Thymus (tissue), 11 donors: Measurements from ENCODE around the gene TMEM132C. TPM values are rescaled to one million over a fixed set of nuclear protein-coding genes. Genes with fewer than 3 reads are reported as not detected.

Experiments
- DNase-seq, 9 donors: peaks; one replicate each; pipeline ENCODE4 v3.0.0-alpha.2; 2013; ENCODE audit warnings: low spot score in 9 of 9, low read depth in 6 of 9, missing footprints in 1 of 9
- H3K27ac ChIP-seq, 2 donors: one replicate each; pipeline ENCODE4 v1.5.1; 2013; ENCODE audit warnings: control low read depth in 1 of 2, low read depth in 1 of 2, low read length in 1 of 2, mild to moderate bottlenecking in 1 of 2, moderate library complexity in 1 of 2
- H3K27me3 ChIP-seq, 2 donors: one replicate each; pipeline ENCODE4 v1.5.1; 2013; ENCODE audit warnings: low read length in 1 of 2; ENCODE audit not compliant: control insufficient read depth in 2 of 2, insufficient read depth in 1 of 2
- H3K36me3 ChIP-seq, 2 donors: one replicate each; pipeline ENCODE4 v1.5.1; 2013; ENCODE audit warnings: low read length in 1 of 2, mild to moderate bottlenecking in 1 of 2, moderate library complexity in 1 of 2; ENCODE audit not compliant: control insufficient read depth in 2 of 2, insufficient read depth in 2 of 2
- H3K4me1 ChIP-seq, 2 donors: one replicate each; pipeline ENCODE4 v1.5.1; 2013; ENCODE audit warnings: low read length in 2 of 2; ENCODE audit not compliant: control insufficient read depth in 2 of 2, insufficient read depth in 2 of 2
- H3K4me3 ChIP-seq, 2 donors: one replicate each; pipeline ENCODE4 v1.5.1; 2013; ENCODE audit warnings: low read length in 2 of 2, control low read depth in 1 of 2, mild to moderate bottlenecking in 1 of 2
- H3K9me3 ChIP-seq, 2 donors: one replicate each; pipeline ENCODE4 v1.5.1; 2013; ENCODE audit warnings: low read length in 1 of 2, mild to moderate bottlenecking in 1 of 2; ENCODE audit not compliant: control insufficient read depth in 2 of 2, insufficient read depth in 1 of 2
- WGBS: extraction: QIAGEN DNeasy Blood & Tissue Kit; methylation state at CpG from one replicate; pipeline ENCODE4 v1.1.7; 2013; 5-methylcytosine and 5-hydroxymethylcytosine counted together
- polyA plus RNA-seq: library from polyadenylated mRNA; stranded (reverse); fragments of 200-250 nt; gene quantifications from one replicate; pipeline ENCODE4 v1.2.3, GENCODE V29; 2013
- total RNA-seq: library from RNA; stranded (reverse); fragments of 120-200 nt; gene quantifications from one replicate; pipeline ENCODE4 v1.2.4, GENCODE V29; 2013
- donor health status: healthy.

TMEM132C gene
- total and polyA plus RNA-seq, 2 donors: 0.24 to 0.34 TPM

GRCh38 chr12:128458301-128458974 is 191.5 kb downstream of the TMEM132C start:
- no peak overlapping the region for H3K4me3 ChIP-seq
- WGBS: 83% methylated on average over 8 of the region's 8 CpGs
- no peaks in the 10 kb centered on the region for H3K4me1 ChIP-seq
- DNase-seq: no peak
- no peaks in the 10 kb centered on the region for H3K36me3 ChIP-seq
- no peaks in the 10 kb centered on the region for H3K27me3 ChIP-seq
- H3K9me3 ChIP-seq: peaks cover 0 to 4% of the 10 kb centered on the region in 2 donors
- H3K27ac ChIP-seq: no peak overlapping the region

GRCh38 chr12:128459067-128459466 is 192.1 kb downstream of the TMEM132C start:
- H3K4me1 ChIP-seq: no peaks in the 10 kb centered on the region
- WGBS: 96% methylated on average over 1 of the region's 1 CpG
- no peak overlapping the region for H3K4me3 ChIP-seq
- H3K27ac ChIP-seq: no peak overlapping the region
- no peaks in the 10 kb centered on the region for H3K27me3 ChIP-seq
- peaks cover 0 to 6% of the 10 kb centered on the region in 2 donors for H3K9me3 ChIP-seq
- no peak for DNase-seq
- H3K36me3 ChIP-seq: no peaks in the 10 kb centered on the region

DNA sequence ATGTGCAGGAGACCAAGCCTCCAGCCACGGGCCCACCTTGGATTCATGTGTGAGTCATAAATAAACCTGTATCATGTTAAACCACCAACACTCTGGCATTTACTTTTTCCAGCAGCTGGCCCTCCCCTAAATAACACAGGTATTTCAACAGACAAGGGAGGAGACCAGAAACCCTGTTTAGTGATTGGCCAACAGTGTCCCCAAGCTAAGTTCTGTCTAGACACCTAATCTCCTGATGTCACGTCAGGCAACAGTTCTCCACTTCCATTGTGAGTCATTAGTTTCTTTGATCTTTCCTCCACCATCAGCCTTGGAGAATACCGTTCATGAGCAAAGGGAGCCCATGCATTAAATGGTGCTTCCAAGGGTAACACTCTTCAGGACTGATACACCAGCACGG is 196.9 kb downstream of the TMEM132C start:
- H3K27ac ChIP-seq: no peak overlapping the region
- H3K9me3 ChIP-seq: peaks cover 0 to 6% of the 10 kb centered on the region in 2 donors
- H3K4me3 ChIP-seq: no peak overlapping the region
- no peaks in the 10 kb centered on the region for H3K27me3 ChIP-seq
- H3K36me3 ChIP-seq: no peaks in the 10 kb centered on the region
- no peak for DNase-seq
- WGBS: 93% methylated on average over 4 of the region's 4 CpGs
- no peaks in the 10 kb centered on the region for H3K4me1 ChIP-seq

DNA sequence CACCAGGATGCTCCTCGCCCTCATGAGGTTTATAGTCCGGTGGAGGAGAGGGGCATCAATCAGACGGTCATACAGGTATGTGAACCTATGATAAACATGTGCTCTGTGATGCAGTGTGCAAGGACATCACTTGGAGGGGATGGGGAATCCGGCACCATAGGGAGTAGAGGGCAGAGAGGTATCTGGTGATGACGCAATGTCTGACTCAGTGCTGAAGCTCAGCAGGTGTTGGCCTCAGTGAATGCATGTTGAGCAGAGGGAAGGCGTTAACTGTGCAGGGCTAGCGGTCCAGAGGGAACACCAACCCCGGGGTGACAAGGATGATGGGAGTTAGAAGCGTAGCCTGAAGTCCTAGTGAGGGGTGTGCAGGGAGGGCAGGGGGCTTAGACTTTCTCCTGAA is 200.9 kb downstream of the TMEM132C start:
- Histone ChIP-seq H3K27ac (no peak overlapping the region), H3K27me3 (no peaks in the 10 kb centered on the region), H3K36me3 (no peaks in the 10 kb centered on the region), H3K4me3 (no peak overlapping the region), H3K9me3 (peaks cover 0 to 6% of the 10 kb centered on the region in 2 donors), H3K4me1 (no peaks in the 10 kb centered on the region)
- 92% methylated on average over 9 of the region's 9 CpGs for WGBS
- DNase-seq: no peak

GRCh38 chr12:128468926-128469325 is 202.0 kb downstream of the TMEM132C start:
- Histone ChIP-seq H3K9me3 (peaks cover 0 to under 1% of the 10 kb centered on the region in 2 donors), H3K36me3 (no peaks in the 10 kb centered on the region), H3K4me3 (no peak overlapping the region), H3K4me1 (no peaks in the 10 kb centered on the region), H3K27ac (no peak overlapping the region), H3K27me3 (no peaks in the 10 kb centered on the region)
- no peak for DNase-seq
- WGBS: 31% methylated on average over 4 of the region's 4 CpGs

- no peaks in the 10 kb centered on the region for H3K27me3 ChIP-seq
- no peak overlapping the region for H3K27ac ChIP-seq
- DNase-seq: no peak
- H3K4me3 ChIP-seq: no peak overlapping the region
- no peaks in the 10 kb centered on the region for H3K36me3 ChIP-seq
- no peaks in the 10 kb centered on the region for H3K4me1 ChIP-seq
- 94% methylated on average over 2 of the region's 2 CpGs for WGBS
- H3K9me3 ChIP-seq: no peaks in the 10 kb centered on the region
Observed at GRCh38 chr12:128471491-128471890, 204.5 kb downstream of the TMEM132C start.

- Histone ChIP-seq H3K27me3 (no peaks in the 10 kb centered on the region), H3K27ac (no peak overlapping the region), H3K4me3 (no peak overlapping the region), H3K9me3 (no peaks in the 10 kb centered on the region), H3K4me1 (no peaks in the 10 kb centered on the region), H3K36me3 (no peaks in the 10 kb centered on the region)
- WGBS: 88% methylated on average over 10 of the region's 10 CpGs
- DNase-seq: no peak
Observed at GRCh38 chr12:128474916-128475315, 207.9 kb downstream of the TMEM132C start.

DNA sequence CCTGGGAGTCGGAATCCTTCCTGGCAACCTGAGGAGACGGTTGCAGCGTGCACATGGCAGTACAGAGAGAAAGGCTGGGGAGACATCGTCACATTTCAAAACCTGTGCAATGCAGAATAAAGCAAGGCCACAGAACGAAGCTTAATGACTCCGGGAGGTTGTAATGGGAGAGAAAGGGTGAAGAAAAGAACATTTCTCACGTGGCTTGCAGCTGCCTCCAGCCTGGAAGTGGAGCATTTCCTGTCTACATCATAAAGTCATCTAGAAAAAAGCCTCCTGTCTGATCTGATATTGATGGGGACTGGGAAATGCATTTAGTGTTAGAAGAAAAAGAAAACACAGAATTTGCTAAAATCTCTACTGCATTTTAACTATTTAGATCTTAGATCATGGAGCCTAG is 209.3 kb downstream of the TMEM132C start:
- Histone ChIP-seq H3K36me3 (no peaks in the 10 kb centered on the region), H3K9me3 (no peaks in the 10 kb centered on the region), H3K4me1 (no peaks in the 10 kb centered on the region), H3K4me3 (no peak overlapping the region), H3K27ac (no peak overlapping the region), H3K27me3 (no peaks in the 10 kb centered on the region)
- no peak for DNase-seq
- WGBS: 45% methylated on average over 7 of the region's 7 CpGs

DNA sequence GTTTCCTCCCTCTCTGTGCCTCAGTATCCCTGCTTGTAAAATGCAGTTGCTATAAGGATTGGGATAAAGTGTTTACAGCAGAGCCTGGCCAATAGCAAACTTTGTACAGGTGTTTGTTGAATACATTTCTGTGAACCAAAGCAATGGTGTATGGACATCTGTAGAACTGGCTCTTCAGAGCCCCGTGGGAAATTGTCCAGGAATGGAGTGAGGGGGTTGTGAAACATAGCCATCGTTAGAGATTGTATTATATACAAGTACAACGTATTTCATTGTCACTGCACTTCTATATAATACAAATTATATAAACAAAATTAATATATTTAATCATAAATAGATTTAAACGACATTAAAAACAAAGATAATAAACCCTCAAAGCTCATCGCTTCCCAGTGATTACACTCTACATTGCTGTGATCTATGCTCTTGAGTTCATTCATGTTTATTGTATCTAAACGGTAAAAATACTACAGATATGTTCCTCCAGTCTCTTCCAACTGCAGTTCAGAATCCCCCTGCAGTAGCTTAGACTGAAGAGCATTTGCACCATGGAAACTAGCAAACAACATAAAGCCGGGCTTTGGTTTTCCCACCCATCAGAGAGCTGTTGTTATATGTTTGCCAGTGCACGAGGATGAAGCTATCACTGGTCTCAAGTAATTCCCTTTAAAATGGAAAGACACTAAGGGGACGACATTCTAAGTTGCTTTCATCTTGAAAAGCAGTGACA is 216.7 kb downstream of the TMEM132C start:
- H3K4me1 ChIP-seq: no peaks in the 10 kb centered on the region
- no peak overlapping the region for H3K27ac ChIP-seq
- no peak for DNase-seq
- no peaks in the 10 kb centered on the region for H3K36me3 ChIP-seq
- no peak overlapping the region for H3K4me3 ChIP-seq
- H3K9me3 ChIP-seq: no peaks in the 10 kb centered on the region
- H3K27me3 ChIP-seq: no peaks in the 10 kb centered on the region
- WGBS: 87% methylated on average over 9 of the region's 9 CpGs
